Activated T-cell treated with anti-CD3 and anti-CD28 coated beads, Interleukin-2, amount 50 U/mL, for 24 hours (primary cell): ENCODE data around the gene LILRB1.
"Not testable (repeated sequence)": the region's sequence is repeated elsewhere in the genome, so short reads cannot be mapped to it uniquely, and the experiment has no call there.

Source experiments
- DNase-seq: peaks from one replicate; pipeline ENCODE4 v3.0.0-alpha.2; 2020
- H3K27ac Mint-ChIP-seq: 2 replicates; pipeline ENCODE4 v1.8.0; 2020; ENCODE audit warnings: mild to moderate bottlenecking, mixed read lengths
- H3K27me3 Mint-ChIP-seq: 2 replicates; pipeline ENCODE4 v1.8.0; 2020; ENCODE audit warnings: mixed read lengths
- H3K36me3 Mint-ChIP-seq: 2 replicates; pipeline ENCODE4 v1.8.0; 2020; ENCODE audit warnings: low read depth, mixed read lengths
- H3K4me1 Mint-ChIP-seq: 2 replicates; pipeline ENCODE4 v1.8.0; 2020; ENCODE audit warnings: low read depth, mixed read lengths
- H3K4me3 Mint-ChIP-seq: 2 replicates; pipeline ENCODE4 v1.8.0; 2020; ENCODE audit warnings: mild to moderate bottlenecking, moderate library complexity, mixed read lengths
- H3K9me3 Mint-ChIP-seq: 2 replicates; pipeline ENCODE4 v1.8.0; 2020; ENCODE audit warnings: mixed read lengths

LILRB1 gene

GRCh38 chr19:54665530-54665929 lies 35.2 kb downstream of the LILRB1 start:
- Mint-ChIP-seq H3K4me1 (no peaks in the 10 kb centered on the region), H3K27ac (no peak overlapping the region), H3K36me3 (no peaks in the 10 kb centered on the region)

DNA sequence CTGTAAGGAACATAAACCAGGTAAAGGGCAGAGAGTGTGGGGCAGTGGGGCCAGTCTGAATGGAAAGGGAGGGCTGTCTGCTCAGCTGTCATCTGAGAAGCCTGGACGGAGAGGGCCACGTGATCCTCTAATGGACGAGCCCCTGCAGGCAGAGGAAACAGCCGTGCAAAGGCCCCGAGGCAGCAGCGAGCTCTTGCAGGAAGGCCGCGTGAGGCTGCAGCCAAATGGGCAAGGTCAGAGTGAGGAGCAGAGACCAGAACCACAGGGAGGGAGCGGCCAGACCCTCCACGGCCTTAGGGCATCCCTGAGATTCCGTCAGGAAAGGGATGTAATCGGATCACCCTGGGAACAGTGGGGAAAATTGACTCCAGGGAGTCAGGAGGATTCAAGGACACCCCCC lies 36.9 kb downstream of the LILRB1 start:
- Mint-ChIP-seq H3K27me3 (peaks cover 25% of the 10 kb centered on the region), H3K36me3 (no peaks in the 10 kb centered on the region), H3K4me3 (no peak overlapping the region), H3K27ac (no peak overlapping the region), H3K9me3 (peaks cover 15% of the 10 kb centered on the region), H3K4me1 (no peaks in the 10 kb centered on the region)
- DNase-seq = no peak

More at GRCh38 chr19:54665530-54665929, 35.2 kb downstream of the LILRB1 start:
- Mint-ChIP-seq H3K4me3 (no peak overlapping the region), H3K27me3 (peaks cover 23% of the 10 kb centered on the region), H3K9me3 (peaks cover 15% of the 10 kb centered on the region)
- DNase-seq = no peak

DNA sequence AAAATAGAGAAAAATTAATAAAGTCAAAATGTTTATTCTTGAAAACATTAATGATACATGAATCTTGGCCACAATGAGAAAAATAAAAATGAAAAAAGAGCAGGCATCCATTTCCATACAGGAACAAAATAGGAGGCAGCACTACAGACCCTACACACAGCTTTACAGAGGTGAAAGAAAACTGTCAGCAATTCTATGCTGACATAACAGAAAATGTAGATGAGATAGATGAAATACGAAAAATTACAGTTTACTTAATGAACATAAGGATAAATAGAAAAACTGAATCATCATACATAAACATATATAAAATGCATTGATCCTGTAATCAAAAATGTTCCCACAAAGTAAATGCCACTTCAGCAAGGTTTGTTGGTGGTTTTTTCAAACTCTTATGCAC lies 38.1 kb downstream of the LILRB1 start:
- H3K27ac Mint-ChIP-seq = no peak overlapping the region
- H3K27me3 Mint-ChIP-seq = peaks cover 21% of the 10 kb centered on the region
- no peak overlapping the region for H3K4me3 Mint-ChIP-seq
- H3K36me3 Mint-ChIP-seq = no peaks in the 10 kb centered on the region
- peaks cover 15% of the 10 kb centered on the region for H3K9me3 Mint-ChIP-seq
- no peaks in the 10 kb centered on the region for H3K4me1 Mint-ChIP-seq
- no peak for DNase-seq

DNA sequence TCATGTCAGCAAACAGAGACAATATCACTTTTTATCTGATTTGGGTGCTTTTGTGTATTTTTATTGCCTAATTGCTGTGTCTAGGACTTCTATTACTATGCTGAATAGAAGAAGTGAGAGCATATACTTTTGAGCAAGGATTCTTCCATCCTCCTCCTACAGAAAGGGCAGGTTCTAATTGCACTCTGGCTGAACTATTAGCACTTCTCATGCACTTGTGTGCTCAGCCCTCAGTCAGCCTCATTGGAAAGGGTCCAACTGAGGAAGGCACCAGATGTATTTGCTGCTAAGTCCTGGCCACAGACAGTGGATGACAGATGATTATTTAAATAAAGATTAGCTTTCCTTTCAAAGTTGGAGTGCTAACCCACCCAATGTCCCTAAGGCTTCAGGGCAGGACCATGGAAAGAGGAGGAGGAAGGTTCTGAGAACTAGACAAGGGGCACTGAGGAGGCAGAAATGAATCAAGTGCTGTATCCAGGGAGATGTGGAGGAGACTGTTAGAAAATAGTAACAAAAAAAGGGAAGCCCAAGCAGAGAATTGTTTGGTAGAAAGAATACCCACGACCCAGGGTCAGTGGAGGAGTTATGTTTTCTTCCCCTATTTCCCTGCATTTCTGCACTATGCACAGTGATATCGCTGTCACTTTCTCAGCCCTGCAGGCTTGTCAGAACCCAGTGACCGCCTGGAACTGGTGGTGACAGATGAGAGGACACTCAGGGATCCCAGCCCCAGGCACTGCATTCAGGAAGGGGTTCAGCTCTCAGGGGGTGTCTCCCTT lies 40.5 kb downstream of the LILRB1 start:
- peaks cover 24% of the 10 kb centered on the region for H3K27me3 Mint-ChIP-seq
- no peak overlapping the region for H3K27ac Mint-ChIP-seq
- no peak overlapping the region for H3K4me3 Mint-ChIP-seq
- DNase-seq = no peak
- peaks cover 15% of the 10 kb centered on the region for H3K9me3 Mint-ChIP-seq
- H3K36me3 Mint-ChIP-seq = no peaks in the 10 kb centered on the region
- H3K4me1 Mint-ChIP-seq = no peaks in the 10 kb centered on the region

DNA sequence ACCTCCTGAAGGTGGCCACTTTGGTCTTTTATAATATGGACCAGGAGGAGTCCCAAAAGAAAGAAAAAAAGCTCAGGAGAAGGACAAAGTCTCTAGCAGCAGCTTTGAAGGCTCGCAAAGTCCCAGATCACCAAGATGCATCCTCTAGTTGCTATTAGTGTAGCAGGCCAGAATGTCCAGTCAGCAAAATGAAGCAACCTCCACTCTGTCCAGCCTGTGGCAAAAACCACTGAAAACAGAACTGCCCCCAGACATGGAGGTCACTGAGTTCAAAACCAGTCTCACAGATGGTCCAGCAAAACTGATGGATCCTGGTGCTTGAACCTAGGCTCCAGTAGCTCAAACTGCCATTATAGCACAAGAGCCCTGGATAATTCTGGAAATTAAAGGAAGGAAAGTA lies 42.9 kb downstream of the LILRB1 start:
- no peaks in the 10 kb centered on the region for H3K36me3 Mint-ChIP-seq
- DNase-seq = no peak
- H3K4me3 Mint-ChIP-seq = no peak overlapping the region
- H3K4me1 Mint-ChIP-seq = no peaks in the 10 kb centered on the region
- H3K27me3 Mint-ChIP-seq = peaks cover 24% of the 10 kb centered on the region
- no peak overlapping the region for H3K27ac Mint-ChIP-seq
- H3K9me3 Mint-ChIP-seq = peaks cover 9% of the 10 kb centered on the region

DNA sequence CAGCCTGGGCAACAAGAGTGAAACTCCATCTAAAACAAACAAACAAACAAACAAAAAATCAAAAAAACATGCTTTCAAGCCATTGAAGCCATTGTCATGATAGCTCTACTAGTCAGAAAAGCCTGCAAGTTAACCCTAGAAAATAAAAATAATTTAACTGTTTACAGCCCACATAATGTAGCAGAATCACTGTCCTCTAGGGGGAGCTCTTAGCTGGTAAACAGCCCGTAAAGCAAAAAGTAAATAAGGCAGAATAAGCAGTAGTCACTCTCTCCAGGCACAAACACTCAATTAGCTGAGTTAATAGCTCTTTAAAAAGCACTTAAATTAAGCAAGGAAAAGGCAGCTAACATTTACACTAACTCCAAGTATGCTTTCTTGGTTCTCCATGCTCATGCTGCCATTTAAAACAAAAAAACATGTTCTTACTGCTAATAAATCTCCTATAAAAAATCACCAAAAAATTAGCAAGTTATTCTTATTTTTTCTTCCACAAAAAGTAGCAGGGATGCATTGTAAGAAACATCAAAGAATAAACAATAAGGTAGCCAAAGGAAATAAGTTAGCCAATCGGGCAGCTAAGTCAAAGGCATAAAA lies 43.8 kb downstream of the LILRB1 start:
- H3K4me1 Mint-ChIP-seq = no peaks in the 10 kb centered on the region
- H3K4me3 Mint-ChIP-seq = no peak overlapping the region
- no peaks in the 10 kb centered on the region for H3K36me3 Mint-ChIP-seq
- H3K27ac Mint-ChIP-seq = no peak overlapping the region
- H3K27me3 Mint-ChIP-seq = peaks cover 24% of the 10 kb centered on the region
- no peak for DNase-seq
- H3K9me3 Mint-ChIP-seq = peaks cover 6% of the 10 kb centered on the region

GRCh38 chr19:54676210-54676834 lies 46.0 kb downstream of the LILRB1 start:
- H3K27ac Mint-ChIP-seq, H3K4me1 Mint-ChIP-seq, H3K36me3 Mint-ChIP-seq, H3K27me3 Mint-ChIP-seq, H3K9me3 Mint-ChIP-seq, H3K4me3 Mint-ChIP-seq, DNase-seq: not testable (repeated sequence)

DNA sequence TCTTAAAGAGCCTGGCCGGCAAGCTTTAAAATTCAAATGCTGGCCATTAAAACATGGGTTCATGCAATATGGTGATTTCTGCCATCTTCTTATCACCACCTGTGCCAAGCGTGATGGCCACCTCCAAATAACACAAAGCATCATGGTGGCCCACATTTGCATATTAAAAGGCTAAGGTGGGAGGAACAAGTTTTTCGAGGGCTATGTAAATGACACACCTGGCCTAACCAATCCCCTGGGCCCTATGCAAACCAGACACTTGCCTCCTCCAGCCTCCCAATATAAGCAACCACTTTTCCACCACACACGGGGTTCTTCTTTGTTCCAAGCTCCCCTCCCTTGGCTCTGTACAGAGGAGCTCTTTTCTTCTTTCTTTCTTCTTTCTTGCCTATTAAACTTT lies 46.9 kb downstream of the LILRB1 start:
- DNase-seq = no peak
- Mint-ChIP-seq H3K4me3 (no peak overlapping the region), H3K36me3 (no peaks in the 10 kb centered on the region), H3K27me3 (peaks cover 6% of the 10 kb centered on the region), H3K9me3 (no peaks in the 10 kb centered on the region), H3K27ac (no peak overlapping the region), H3K4me1 (no peaks in the 10 kb centered on the region)

GRCh38 chr19:54681596-54681995 lies 51.3 kb downstream of the LILRB1 start:
- not testable (repeated sequence) for H3K36me3 Mint-ChIP-seq, DNase-seq, H3K27ac Mint-ChIP-seq, H3K9me3 Mint-ChIP-seq, H3K4me3 Mint-ChIP-seq, H3K4me1 Mint-ChIP-seq
- peaks cover 16% of the 10 kb centered on the region for H3K27me3 Mint-ChIP-seq

- H3K9me3 Mint-ChIP-seq = peaks cover 5% of the 10 kb centered on the region
- H3K27ac Mint-ChIP-seq = no peak overlapping the region
- H3K4me3 Mint-ChIP-seq = no peak overlapping the region
- DNase-seq = no peak
- no peaks in the 10 kb centered on the region for H3K4me1 Mint-ChIP-seq
- no peaks in the 10 kb centered on the region for H3K36me3 Mint-ChIP-seq
- H3K27me3 Mint-ChIP-seq = peaks cover 16% of the 10 kb centered on the region
Measured at GRCh38 chr19:54682306-54682856, 52.1 kb downstream of the LILRB1 start.

GRCh38 chr19:54684527-54684926 lies 54.2 kb downstream of the LILRB1 start:
- H3K36me3 Mint-ChIP-seq = no peaks in the 10 kb centered on the region
- H3K4me3 Mint-ChIP-seq = no peak overlapping the region
- no peak overlapping the region for H3K27ac Mint-ChIP-seq
- peaks cover 22% of the 10 kb centered on the region for H3K27me3 Mint-ChIP-seq
- peaks cover 5% of the 10 kb centered on the region for H3K9me3 Mint-ChIP-seq
- no peaks in the 10 kb centered on the region for H3K4me1 Mint-ChIP-seq
- no peak for DNase-seq
